ENCODE data around the gene DPP8.

GRCh38 chr15:65434201-65434600 is 83.3 kb downstream of the DPP8 start:
- no peak for TF ChIP-seq CTCF (IDR thresholded peaks at IDR 0.05)
- no peak for TF ChIP-seq POLR2A (IDR thresholded peaks at IDR 0.05; ENCODE audit: low read depth)
- no peak for TF ChIP-seq POLR2AphosphoS5 (IDR thresholded peaks at IDR 0.05)
- TF ChIP-seq EP300 (IDR thresholded peaks at IDR 0.05), result no peak

All from esophagus muscularis mucosa (tissue), 4 donors.